SK-N-SH treated with all-trans-retinoic acid at 6 μM for 48 hours (cell line): ENCODE data around the gene NID1.

ENCODE experiments used
- ATAC-seq: fragments of 200-7000 bp; cut with Tn5 transposase; 3 replicates; pipeline ENCODE4 v1.9.1; 2020; ENCODE audit warnings: mild to moderate bottlenecking, moderate library complexity
- ARNTL ChIP-seq: fragments of 450-650 bp; formaldehyde crosslinking; IDR thresholded peaks from 2 replicates; pipeline ENCODE4 v1.5.0; 2020; ENCODE audit warnings: low read depth, mild to moderate bottlenecking, moderate library complexity, borderline replicate concordance
- BACH2 ChIP-seq: fragments of 250-450 bp; sonication (Bioruptor Pico); IDR thresholded peaks from 2 replicates; pipeline ENCODE4 v1.9.0; 2021; ENCODE audit warnings: mild to moderate bottlenecking, borderline replicate concordance
- CREB5 ChIP-seq: fragments of 250-450 bp; sonication (Bioruptor Pico); IDR thresholded peaks from 2 replicates; pipeline ENCODE4 v1.5.1; 2020; ENCODE audit warnings: low read depth, mild to moderate bottlenecking, moderate library complexity
- CSDC2 ChIP-seq: fragments of 250-450 bp; sonication (Bioruptor Pico); IDR thresholded peaks from 2 replicates; pipeline ENCODE4 v1.5.0; 2020; ENCODE audit warnings: mild to moderate bottlenecking, moderate library complexity
- CSRNP3 ChIP-seq: fragments of 250-450 bp; sonication (Bioruptor Pico); IDR thresholded peaks from 2 replicates; pipeline ENCODE4 v1.5.1; 2021; ENCODE audit warnings: mild to moderate bottlenecking, moderate library complexity
- GLIS3 ChIP-seq: fragments of 250-450 bp; sonication (Bioruptor Pico); IDR thresholded peaks from 2 replicates; pipeline ENCODE4 v1.5.0; 2020; ENCODE audit warnings: mild to moderate bottlenecking, moderate library complexity
- ISL1 ChIP-seq: fragments of 250-450 bp; sonication (Bioruptor Pico); IDR thresholded peaks from 2 replicates; pipeline ENCODE4 v2.1.2; 2022; ENCODE audit warnings: mild to moderate bottlenecking, moderate library complexity
- OSR1 ChIP-seq: fragments of 250-450 bp; sonication (Bioruptor Pico); IDR thresholded peaks from 2 replicates; pipeline ENCODE4 v1.8.0; 2022; ENCODE audit warnings: moderate library complexity, mild to moderate bottlenecking, inconsistent platforms
- PATZ1 ChIP-seq: fragments of 250-450 bp; sonication (Bioruptor Pico); IDR thresholded peaks from 2 replicates; pipeline ENCODE4 v1.8.0; 2020; ENCODE audit warnings: mild to moderate bottlenecking, moderate library complexity, borderline replicate concordance
- POU6F1 ChIP-seq: fragments of 250-450 bp; sonication (Bioruptor Pico); IDR thresholded peaks from 2 replicates; pipeline ENCODE4 v1.8.0; 2021; ENCODE audit warnings: low read depth, mild to moderate bottlenecking, moderate library complexity, borderline replicate concordance
- PPARA ChIP-seq: fragments of 250-450 bp; sonication (Bioruptor Pico); IDR thresholded peaks from 2 replicates; pipeline ENCODE4 v1.5.0; 2020; ENCODE audit warnings: mild to moderate bottlenecking, borderline replicate concordance
- RARB ChIP-seq: fragments of 250-450 bp; sonication (Bioruptor Pico); IDR thresholded peaks from 2 replicates; pipeline ENCODE4 v1.8.0; 2021; ENCODE audit warnings: mild to moderate bottlenecking, moderate library complexity
- SNAI2 ChIP-seq: fragments of 250-450 bp; sonication (Bioruptor Pico); IDR thresholded peaks from 2 replicates; pipeline ENCODE4 v1.5.0; 2020; ENCODE audit warnings: mild to moderate bottlenecking, moderate library complexity
- TCF4 ChIP-seq: fragments of 250-450 bp; sonication (Bioruptor Pico); IDR thresholded peaks from 2 replicates; pipeline ENCODE4 v1.8.0; 2021; ENCODE audit warnings: mild to moderate bottlenecking, moderate library complexity, borderline replicate concordance
- TOX ChIP-seq: fragments of 250-450 bp; sonication (Bioruptor Pico); IDR thresholded peaks from 2 replicates; pipeline ENCODE4 v1.8.0; 2021; ENCODE audit warnings: mild to moderate bottlenecking, moderate library complexity, borderline replicate concordance
- TSHZ2 ChIP-seq: fragments of 250-450 bp; sonication (Bioruptor Pico); IDR thresholded peaks from 2 replicates; pipeline ENCODE4 v1.5.0; 2020; ENCODE audit warnings: mild to moderate bottlenecking, moderate library complexity
- ZFP3 ChIP-seq: fragments of 250-450 bp; sonication (Bioruptor Pico); IDR thresholded peaks from 2 replicates; pipeline ENCODE4 v1.5.0; 2020; ENCODE audit warnings: mild to moderate bottlenecking, moderate library complexity
- ZFP30 ChIP-seq: fragments of 450-650 bp; formaldehyde crosslinking; IDR thresholded peaks from 2 replicates; pipeline ENCODE4 v1.5.0; 2022; ENCODE audit warnings: mild to moderate bottlenecking, moderate library complexity
- ZNF565 ChIP-seq: fragments of 450-650 bp; formaldehyde crosslinking; conservative IDR thresholded peaks from 2 replicates; pipeline ENCODE4 v1.5.0; 2020; ENCODE audit warnings: low read depth, mild to moderate bottlenecking, moderate library complexity
- ZNF70 ChIP-seq: fragments of 450-650 bp; formaldehyde crosslinking; IDR thresholded peaks from 2 replicates; pipeline ENCODE4 v1.5.0; 2020; ENCODE audit warnings: mild to moderate bottlenecking, moderate library complexity
- ZNF8 ChIP-seq: fragments of 450-650 bp; formaldehyde crosslinking; IDR thresholded peaks from 2 replicates; pipeline ENCODE4 v1.5.0; 2020; ENCODE audit warnings: mild to moderate bottlenecking, moderate library complexity

Gene NID1

GRCh38 chr1:235986869-235987268, 78.0 kb downstream of the NID1 start:
- TF ChIP-seq ZNF8 (CRISPR knock-in tag) (no peak), ZNF70 (CRISPR knock-in tag) (no peak), SNAI2 (CRISPR knock-in tag) (no peak)
- ATAC-seq, result no peak

- ATAC-seq, result peak; percentile 76
Measured at GRCh38 chr1:235984041-235984825, 80.7 kb downstream of the NID1 start.

GRCh38 chr1:235980976-235981375, 83.9 kb downstream of the NID1 start:
- no peak for TF ChIP-seq TSHZ2 (CRISPR knock-in tag)
- TF ChIP-seq CREB5 (CRISPR knock-in tag), result no peak
- no peak for TF ChIP-seq BACH2 (CRISPR knock-in tag)
- TF ChIP-seq CSRNP3, result no peak
- TF ChIP-seq ARNTL (CRISPR knock-in tag), result no peak
- no peak for TF ChIP-seq ZNF70 (CRISPR knock-in tag)
- TF ChIP-seq ZNF565 (CRISPR knock-in tag), result no peak
- TF ChIP-seq SNAI2 (CRISPR knock-in tag), result no peak
- TF ChIP-seq RARB (CRISPR knock-in tag), result no peak
- no peak for TF ChIP-seq TCF4 (CRISPR knock-in tag)
- TF ChIP-seq ISL1 (CRISPR knock-in tag), result no peak
- TF ChIP-seq, all 23 proteins: peak for 0
- ATAC-seq, result no peak

More at GRCh38 chr1:235984041-235984825, 80.7 kb downstream of the NID1 start:
- TF ChIP-seq ISL1 (CRISPR knock-in tag) (peak; percentile 64), PPARA (no peak)

GRCh38 chr1:235979716-235980333, 85.1 kb downstream of the NID1 start:
- no peak for ATAC-seq
- TF ChIP-seq SNAI2 (CRISPR knock-in tag) (no peak), BACH2 (CRISPR knock-in tag) (no peak), TOX (CRISPR knock-in tag) (no peak), CSDC2 (CRISPR knock-in tag) (no peak), PATZ1 (CRISPR knock-in tag) (no peak), ZFP30 (CRISPR knock-in tag) (no peak), CREB5 (CRISPR knock-in tag) (no peak), ZNF70 (CRISPR knock-in tag) (no peak), PPARA (no peak), ISL1 (CRISPR knock-in tag) (no peak), OSR1 (CRISPR knock-in tag) (no peak), RARB (CRISPR knock-in tag) (no peak), ZNF565 (CRISPR knock-in tag) (no peak), ZFP3 (no peak), GLIS3 (CRISPR knock-in tag) (no peak), TCF4 (CRISPR knock-in tag) (no peak), POU6F1 (CRISPR knock-in tag) (no peak), ARNTL (CRISPR knock-in tag) (no peak), ZNF8 (CRISPR knock-in tag) (no peak)
